Body of pancreas (tissue), 4 donors: ENCODE results near the gene EDAR. TPM values are rescaled to one million over a fixed set of nuclear protein-coding genes. Genes with fewer than 3 reads are reported as not detected.

Experiments used
- ATAC-seq: fragments of 150-250 bp; one replicate; pipeline ENCODE4 v1.9.1; 2016
- DNase-seq, 4 donors: peaks; one replicate each; pipeline ENCODE4 v3.0.0-alpha.2; 2019
- H3K27ac ChIP-seq, 4 donors: fragments of 200-600 bp; sonication (generic); 1 replicate in 3 of 4; 2 replicates in 1 of 4; pipeline versions ENCODE4 v1.5.1 to v1.6.1; 2016 to 2019; ENCODE audit warnings: mild to moderate bottlenecking in 1 of 4, mixed read lengths in 1 of 4, moderate library complexity in 1 of 4
- H3K27me3 ChIP-seq, 2 donors: fragments of 200-600 bp; sonication (generic); one replicate each; pipeline ENCODE4 v1.6.0; 2016; ENCODE audit warnings: mild to moderate bottlenecking in 1 of 2
- H3K36me3 ChIP-seq, 2 donors: fragments of 200-600 bp; sonication (generic); replicated peaks in 1 of 2; 2 replicates each; pipeline ENCODE4 v1.5.1; 2016; ENCODE audit warnings: low read depth in 2 of 2; ENCODE audit not compliant: insufficient read depth in 1 of 2
- H3K4me1 ChIP-seq: fragments of 200-600 bp; sonication (generic); one replicate; pipeline ENCODE4 v1.6.0; 2016
- H3K4me3 ChIP-seq, 2 donors: fragments of 200-600 bp; sonication (generic); 1 replicate in 1 of 2; 2 replicates in 1 of 2; pipeline ENCODE4 v1.5.1; 2016 to 2019
- H3K9me3 ChIP-seq, 3 donors: fragments of 200-600 bp; sonication (generic); 1 replicate in 2 of 3; 2 replicates in 1 of 3; pipeline ENCODE4 v1.5.1; 2016
- CTCF ChIP-seq, 7 experiments: fragments of 450-650 bp in 4 of 7; fragments of 200-600 bp in 3 of 7; sonication (generic) in 3 of 7; IDR thresholded peaks; one replicate each; pipeline ENCODE4 v1.5.1; 2016 to 2019; ENCODE audit warnings: antibody characterized with exemption in 7 of 7
- POLR2A ChIP-seq, 3 donors: fragments of 450-650 bp; IDR thresholded peaks; one replicate each; pipeline ENCODE4 v1.6.1; 2016; ENCODE audit warnings: antibody characterized with exemption in 3 of 3, mild to moderate bottlenecking in 2 of 3
- WGBS, 2 donors: methylation state at CpG; one replicate each; pipeline ENCODE4 v1.1.5; 2017; 5-methylcytosine and 5-hydroxymethylcytosine counted together
- intact Hi-C: fragments of 100-400 bp; cut with DNase I; formaldehyde crosslinking; loops from one replicate; pipeline ENCODE4 v1.15.1; 2023
- total RNA-seq, 2 donors: library from RNA; depleted of rRNA; stranded (reverse); fragments of >200 nt; gene quantifications; one replicate each; pipeline ENCODE4 v1.1.0, GENCODE V29; 2016

EDAR gene
- total RNA-seq, 2 donors from 2014 or later = not detected

GRCh38 chr2:108979461-108979860, 9.6 kb downstream of the EDAR start:
- Histone ChIP-seq H3K27ac (peak overlapping the region in 3 of 4 donors; percentile 5 to 54 (median 49)), H3K4me3 (no peak overlapping the region), H3K9me3 (no peaks in the 10 kb centered on the region), H3K4me1 (peaks cover 16% of the 10 kb centered on the region), H3K27me3 (no peaks in the 10 kb centered on the region), H3K36me3 (no peaks in the 10 kb centered on the region)
- no peak for ATAC-seq
- intact Hi-C loops = no loop called here
- no peak for TF ChIP-seq CTCF (IDR thresholded peaks at IDR 0.05)
- no peak for TF ChIP-seq POLR2A (IDR thresholded peaks at IDR 0.05)
- WGBS, 2 donors = 74 to 91% methylated on average over 3 of the region's 3 CpGs
- no peak for DNase-seq

DNA sequence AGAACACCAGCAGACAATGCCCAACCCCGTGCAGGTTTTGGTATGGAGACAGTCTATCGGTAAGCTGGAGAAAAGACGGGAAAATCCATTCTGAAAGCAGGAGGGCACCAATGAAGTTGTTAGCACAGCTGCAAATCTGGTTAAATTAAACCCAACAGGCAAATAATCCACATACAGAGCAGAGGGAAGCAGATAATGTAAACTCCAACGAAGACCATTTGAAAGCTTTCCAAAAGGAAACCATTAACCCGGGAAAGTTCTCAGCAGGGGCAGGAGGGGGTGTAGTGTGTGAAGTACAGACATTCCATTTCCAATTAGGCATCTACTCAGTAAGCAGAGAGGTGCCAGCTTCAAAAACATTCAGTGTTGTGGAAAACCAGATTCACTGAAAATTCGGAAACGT, 10.3 kb downstream of the EDAR start:
- intact Hi-C loops = no loop called here
- peak overlapping the region in 2 of 4 donors; percentile 49 to 54 for H3K27ac ChIP-seq
- H3K4me1 ChIP-seq = peaks cover 16% of the 10 kb centered on the region
- no peaks in the 10 kb centered on the region for H3K27me3 ChIP-seq
- ATAC-seq (peak; percentile 54), DNase-seq (no peak)
- H3K36me3 ChIP-seq = no peaks in the 10 kb centered on the region
- no peaks in the 10 kb centered on the region for H3K9me3 ChIP-seq
- no peak for TF ChIP-seq CTCF (IDR thresholded peaks at IDR 0.05)
- no peak for TF ChIP-seq POLR2A (IDR thresholded peaks at IDR 0.05)
- no peak overlapping the region for H3K4me3 ChIP-seq
- WGBS, 2 donors = 6 to 15% methylated on average over 7 of the region's 7 CpGs

GRCh38 chr2:108975613-108976435, 13.2 kb downstream of the EDAR start:
- intact Hi-C loops = no loop called here
- no peak for DNase-seq
- no peaks in the 10 kb centered on the region for H3K9me3 ChIP-seq
- H3K36me3 ChIP-seq = no peaks in the 10 kb centered on the region
- no peak for ATAC-seq
- H3K27ac ChIP-seq = no peak overlapping the region
- WGBS, 2 donors = 69 to 71% methylated on average over 12 to 14 of the region's 14 CpGs
- TF ChIP-seq POLR2A (IDR thresholded peaks at IDR 0.05) = no peak
- no peak for TF ChIP-seq CTCF (IDR thresholded peaks at IDR 0.05)
- no peaks in the 10 kb centered on the region for H3K27me3 ChIP-seq
- no peak overlapping the region for H3K4me3 ChIP-seq
- peaks cover 16% of the 10 kb centered on the region for H3K4me1 ChIP-seq

- no peak for ATAC-seq
- no peaks in the 10 kb centered on the region for H3K9me3 ChIP-seq
- H3K4me1 ChIP-seq = peaks cover 11% of the 10 kb centered on the region
- no peaks in the 10 kb centered on the region for H3K27me3 ChIP-seq
- H3K36me3 ChIP-seq = no peaks in the 10 kb centered on the region
- no peak overlapping the region for H3K4me3 ChIP-seq
- intact Hi-C loops = no loop called here
- TF ChIP-seq CTCF (IDR thresholded peaks at IDR 0.05) (no peak), POLR2A (IDR thresholded peaks at IDR 0.05) (no peak)
- 83 to 88% methylated on average over 4 of the region's 4 CpGs for WGBS, 2 donors
- no peak for DNase-seq
- H3K27ac ChIP-seq = no peak overlapping the region
Measured at GRCh38 chr2:108974674-108975073, 14.3 kb downstream of the EDAR start.

DNA sequence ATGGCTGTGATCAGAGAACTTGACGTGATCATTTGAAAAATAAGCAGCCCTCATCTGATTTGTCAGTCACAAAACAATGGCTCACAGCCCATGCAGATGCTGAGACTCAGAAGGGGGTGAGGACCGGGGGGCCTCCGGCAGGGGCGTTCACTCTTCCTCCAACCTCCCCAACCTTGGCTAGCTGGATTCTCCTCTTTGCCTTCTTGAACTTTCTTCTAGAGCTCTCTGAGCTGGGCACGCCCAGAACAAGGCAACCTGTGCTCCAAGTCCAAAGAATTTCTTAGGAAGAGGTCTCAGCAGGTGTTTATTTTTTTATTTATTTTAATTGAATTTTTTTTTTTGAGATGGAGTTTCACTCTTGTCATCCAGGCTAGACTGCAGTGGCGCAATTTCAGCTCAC, 16.4 kb downstream of the EDAR start:
- DNase-seq = no peak
- Histone ChIP-seq H3K4me3 (no peak overlapping the region), H3K4me1 (no peaks in the 10 kb centered on the region), H3K9me3 (no peaks in the 10 kb centered on the region), H3K36me3 (no peaks in the 10 kb centered on the region), H3K27me3 (no peaks in the 10 kb centered on the region), H3K27ac (no peak overlapping the region)
- WGBS, 2 donors = 75 to 78% methylated on average over 6 of the region's 6 CpGs
- no peak for ATAC-seq
- no peak for TF ChIP-seq POLR2A (IDR thresholded peaks at IDR 0.05)
- TF ChIP-seq CTCF (IDR thresholded peaks at IDR 0.05) = no peak
- intact Hi-C loops = no loop called here
